HG02870 (cell line): ENCODE data around the gene MADD.

Source experiments
- ATAC-seq: cut with Tn5 transposase; IDR thresholded peaks from one replicate; pipeline ENCODE4 v1.9.1; 2021; ENCODE audit warnings: mild to moderate bottlenecking, moderate library complexity; ENCODE audit not compliant: unreplicated experiment

MADD gene

GRCh38 chr11:47378010-47378835 lies 108.3 kb downstream of the MADD start, which contains the start of gene SPI1:
Gene SPI1 (minus strand): TSS chr11:47378547. CDS start chr11:47378353, 194 bp downstream.
- peak; percentile 82 for ATAC-seq

DNA sequence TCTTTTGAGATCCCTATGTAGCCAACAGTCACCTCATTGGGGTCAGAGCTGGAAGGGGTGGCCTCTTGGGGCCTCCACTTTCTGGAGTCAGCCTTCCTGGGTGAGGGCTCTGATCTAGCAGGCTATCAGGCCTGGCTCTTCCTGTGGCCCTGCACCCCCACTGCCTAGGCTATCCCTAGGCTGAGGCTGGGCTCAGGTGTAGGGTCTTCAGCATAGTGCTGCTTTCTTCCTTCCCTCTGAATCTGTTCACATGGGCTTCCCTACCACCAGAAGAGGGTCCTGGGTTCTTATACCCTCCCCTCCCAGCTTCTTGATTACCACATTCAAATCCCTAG lies 108.9 kb downstream of the MADD start:
- no peak for ATAC-seq

DNA sequence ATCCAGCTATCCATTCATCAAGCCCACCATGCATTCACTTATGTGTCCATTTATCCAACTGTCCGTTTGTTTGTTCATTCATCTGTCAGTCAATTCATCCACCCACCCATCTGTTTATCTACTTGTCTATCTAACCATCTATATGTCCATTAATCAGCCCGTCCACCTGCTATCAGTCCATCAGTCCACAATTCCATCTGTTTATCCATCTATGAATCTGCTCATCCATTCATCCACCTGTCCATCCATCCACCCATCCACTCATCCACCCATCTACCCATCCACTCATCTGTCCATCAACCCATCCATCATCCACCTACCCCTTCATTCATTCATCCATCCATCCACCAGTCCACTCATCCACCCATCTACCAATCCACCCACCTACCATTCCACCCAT lies 109.4 kb downstream of the MADD start:
- ATAC-seq: no peak
